Retinal pigment epithelial cell (primary cell): ENCODE measurements around the gene KIF16B.

Source experiments
- DNase-seq: peaks from one replicate; pipeline ENCODE4 v3.0.0-alpha.2; 2010; ENCODE audit warnings: low read depth
- H3K4me3 ChIP-seq: 2 replicates; pipeline ENCODE4 v1.5.1; 2011; ENCODE audit warnings: mild to moderate bottlenecking, low read length, control low read depth, moderate library complexity
- CTCF ChIP-seq: conservative IDR thresholded peaks from 2 replicates; pipeline ENCODE4 v1.5.1; 2011; ENCODE audit warnings: low read depth, low read length, control low read depth, inconsistent platforms

Gene KIF16B

DNA sequence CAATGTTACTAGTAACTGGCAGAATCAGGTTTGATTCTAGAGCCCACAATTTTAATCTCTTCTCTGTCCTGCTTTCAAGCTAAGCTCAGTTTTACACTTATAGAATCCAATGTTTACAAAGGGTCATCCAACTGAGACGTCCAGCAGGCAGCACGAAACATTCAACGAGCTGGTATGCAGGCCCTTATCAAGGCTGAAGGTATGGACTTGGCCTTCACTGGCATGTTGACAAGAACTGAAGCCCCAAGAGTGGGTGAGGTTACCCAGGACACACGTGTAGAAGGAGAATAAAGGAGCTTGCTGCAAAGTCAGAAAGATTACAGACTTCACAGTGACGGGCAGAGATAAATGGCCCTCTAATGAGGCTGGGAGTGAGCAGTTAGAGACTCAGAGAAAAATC is 187.4 kb downstream of the KIF16B start:
- no peak for TF ChIP-seq CTCF
- no peak for DNase-seq
- H3K4me3 ChIP-seq = no peak overlapping the region

GRCh38 chr20:16385462-16385861 is 187.8 kb downstream of the KIF16B start:
- no peak overlapping the region for H3K4me3 ChIP-seq
- no peak for TF ChIP-seq CTCF
- DNase-seq = no peak

DNA sequence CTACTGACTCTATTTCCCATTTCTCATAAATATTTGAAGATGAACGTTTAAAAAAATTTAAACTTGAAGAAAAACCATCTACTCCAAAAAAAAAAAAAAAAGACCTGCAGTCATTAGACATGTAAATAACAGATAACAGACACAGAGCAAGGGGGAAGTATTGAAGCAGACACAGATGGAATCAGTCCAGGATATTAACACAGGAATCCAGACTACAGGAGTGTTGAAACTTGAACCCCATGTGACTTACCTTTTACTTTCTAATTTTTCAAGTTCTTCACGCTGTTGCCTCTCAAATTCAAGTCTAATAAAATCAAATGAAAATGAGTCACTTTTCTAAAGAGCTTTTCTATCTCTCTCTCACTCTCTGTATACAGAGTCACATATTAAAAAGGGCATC is 191.8 kb downstream of the KIF16B start:
- no peak for TF ChIP-seq CTCF
- no peak overlapping the region for H3K4me3 ChIP-seq
- peak; percentile 4 for DNase-seq

DNA sequence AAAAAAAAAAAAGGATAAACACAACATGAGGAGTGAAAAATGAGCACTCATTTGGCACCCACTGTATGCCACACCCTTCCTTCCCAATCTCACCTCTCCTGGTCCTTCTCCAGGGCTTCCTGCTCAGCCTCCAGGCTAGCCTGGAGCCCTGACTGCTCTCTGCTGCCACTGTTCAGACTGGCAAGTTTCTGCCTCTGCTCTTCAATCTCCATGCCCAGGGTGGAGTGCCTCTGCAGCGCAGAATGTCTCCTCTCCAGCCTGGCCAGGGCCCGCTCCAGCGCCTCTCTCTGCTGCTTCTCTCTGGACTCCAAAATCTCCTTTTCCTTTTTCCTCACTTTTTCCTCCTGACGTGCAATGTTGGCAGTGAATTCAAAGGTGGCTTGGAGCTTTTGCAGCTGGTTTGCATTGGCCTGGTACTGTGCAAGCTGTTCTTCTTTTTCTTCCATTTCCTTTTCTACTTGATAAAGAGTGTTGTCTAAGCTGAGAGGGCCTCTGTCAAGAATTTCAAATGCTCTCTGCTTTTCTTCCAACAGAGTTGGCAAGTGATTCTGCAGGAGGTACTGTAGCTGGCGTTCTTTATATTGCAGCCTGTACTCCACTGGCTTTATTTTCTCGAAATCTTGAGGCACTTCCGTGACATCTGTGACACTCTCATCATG is 194.4 kb downstream of the KIF16B start:
- H3K4me3 ChIP-seq = no peak overlapping the region
- TF ChIP-seq CTCF = no peak
- DNase-seq = no peak

DNA sequence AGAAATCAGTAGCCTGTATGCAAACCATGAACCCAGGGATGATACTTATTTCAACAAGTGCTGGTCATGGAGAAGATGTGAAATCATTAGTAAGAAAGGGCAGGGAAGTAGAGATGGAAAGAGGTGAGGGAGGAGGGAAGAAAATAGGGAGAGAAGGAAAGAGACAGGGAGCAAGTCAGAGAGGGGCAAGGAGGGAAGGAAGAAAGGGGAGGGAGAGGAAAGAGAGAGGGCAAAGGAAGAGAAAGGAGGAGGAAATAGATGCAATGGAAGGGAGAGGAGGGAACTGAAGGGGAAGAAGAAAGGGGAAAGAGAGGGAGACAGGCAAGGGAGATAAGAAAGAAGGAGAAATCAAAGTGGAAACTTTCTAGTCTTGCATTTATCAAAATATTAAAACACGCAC is 195.1 kb downstream of the KIF16B start:
- no peak for DNase-seq
- no peak for TF ChIP-seq CTCF

DNA sequence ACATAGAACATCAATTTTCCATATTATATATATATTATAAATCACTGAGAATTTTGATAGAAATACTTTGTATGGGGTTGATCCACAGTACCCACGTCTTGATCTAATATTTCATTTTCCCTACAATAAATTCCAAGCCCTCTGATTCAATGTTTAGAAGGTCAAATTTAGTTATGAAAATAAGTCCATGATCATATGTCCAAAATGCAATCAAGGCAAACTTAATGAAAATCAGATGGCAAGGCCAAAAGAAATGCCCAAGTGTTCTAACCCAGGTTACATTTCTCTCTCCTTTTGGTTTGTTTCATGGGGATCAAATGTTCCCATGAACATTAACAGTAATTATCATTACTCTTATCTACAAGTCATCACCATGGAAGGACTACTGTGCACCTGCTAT is 203.8 kb downstream of the KIF16B start:
- no peak for TF ChIP-seq CTCF
- no peak for DNase-seq
- H3K4me3 ChIP-seq = no peak overlapping the region

More for the DNA sequence above, 195.1 kb downstream of the KIF16B start:
- no peak overlapping the region for H3K4me3 ChIP-seq

- H3K4me3 ChIP-seq = no peak overlapping the region
- no peak for TF ChIP-seq CTCF
- DNase-seq = no peak
Measured at GRCh38 chr20:16368645-16369292, 204.5 kb downstream of the KIF16B start.
